Adipocyte (in vitro differentiated cells): Measurements from ENCODE around the gene CNN3.

ENCODE experiments used
- DNase-seq: peaks from one replicate; pipeline ENCODE4 v3.0.0-alpha.2; 2015; ENCODE audit warnings: low read depth
- H3K27me3 ChIP-seq: replicated peaks from 2 replicates; pipeline ENCODE4 v1.7.0; 2013; ENCODE audit warnings: mild to moderate bottlenecking, low read length, moderate library complexity; ENCODE audit not compliant: control insufficient read depth, insufficient read depth
- H3K36me3 ChIP-seq: 2 replicates; pipeline ENCODE4 v1.7.0; 2013; ENCODE audit warnings: low read length, mild to moderate bottlenecking, moderate library complexity; ENCODE audit not compliant: control insufficient read depth, insufficient read depth, severe bottlenecking
- H3K4me1 ChIP-seq: 2 replicates; pipeline ENCODE4 v1.7.0; 2013; ENCODE audit warnings: mild to moderate bottlenecking, low read length, moderate library complexity; ENCODE audit not compliant: control insufficient read depth, insufficient read depth
- H3K4me3 ChIP-seq: 2 replicates; pipeline ENCODE4 v1.7.0; 2013; ENCODE audit warnings: mild to moderate bottlenecking, low read length, moderate library complexity
- H3K9ac ChIP-seq: 2 replicates; pipeline ENCODE4 v1.7.0; 2013; ENCODE audit warnings: mild to moderate bottlenecking, low read length, moderate library complexity
- H3K9me3 ChIP-seq: 2 replicates; pipeline ENCODE4 v1.7.0; 2013; ENCODE audit warnings: mild to moderate bottlenecking, low read length, moderate library complexity; ENCODE audit not compliant: control insufficient read depth

Gene CNN3

DNA sequence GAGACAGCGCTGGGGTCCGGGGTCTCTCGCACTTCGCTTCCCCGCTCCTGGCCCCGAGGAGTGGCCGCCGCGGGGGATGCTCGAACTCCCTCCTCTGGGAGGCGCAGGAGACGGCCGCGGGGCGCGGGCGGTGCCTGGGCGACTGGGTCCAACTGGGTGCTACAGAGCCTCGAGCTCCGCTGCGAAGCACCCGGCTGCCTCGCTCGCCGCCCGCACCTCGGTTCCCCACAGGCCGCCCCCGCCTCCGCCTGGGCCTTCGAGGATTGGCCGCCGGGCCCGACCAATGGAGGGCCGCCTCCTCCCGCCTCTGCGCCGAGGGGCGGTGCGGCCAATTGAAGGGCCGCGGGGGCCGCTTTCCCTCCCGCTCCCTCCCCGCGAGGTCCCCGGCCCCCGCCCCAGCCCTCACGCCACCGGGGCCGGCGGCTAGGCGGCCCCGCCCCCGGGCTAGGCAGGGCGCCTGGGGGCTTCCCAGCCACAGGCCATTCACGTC lies at the start of gene CNN3:
CNN3 (minus strand) TSS at position 196 of the 490 bp plus-strand sequence. CDS start 216 bp downstream, outside the sequence.
- Histone ChIP-seq H3K4me1 (peaks cover 48% of the 10 kb centered on the region), H3K4me3 (peak within 1 kb of the TSS; percentile 97), H3K9me3 (no peaks in the 10 kb centered on the region), H3K27me3 (no peaks in the 10 kb centered on the region), H3K36me3 (no peaks in the 10 kb centered on the region), H3K9ac (peak within 1 kb of the TSS; percentile 99)
- DNase-seq, result peak; percentile 98

DNA sequence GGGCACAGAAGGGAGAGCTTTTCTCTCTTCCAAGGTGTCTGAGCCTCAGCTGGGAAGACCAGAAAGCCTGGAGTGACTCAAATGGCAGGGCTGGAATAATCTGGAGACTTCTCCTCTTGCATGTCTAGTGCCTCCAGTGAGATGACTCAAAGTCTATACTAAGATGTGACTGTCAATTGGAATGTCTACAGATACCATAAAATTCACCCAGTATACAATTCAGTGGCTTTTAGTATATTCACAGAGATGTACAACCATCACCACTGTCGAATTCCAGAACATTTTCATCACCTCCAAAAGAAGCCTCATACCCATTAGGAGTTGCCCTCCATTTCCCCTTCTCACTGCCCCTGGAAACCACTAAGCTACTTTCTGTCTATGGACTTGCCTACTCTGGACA lies 47.9 kb upstream of the CNN3 start:
- Histone ChIP-seq H3K36me3 (no peaks in the 10 kb centered on the region), H3K4me3 (peak overlapping the region; percentile 44), H3K27me3 (no peaks in the 10 kb centered on the region), H3K4me1 (peaks cover 46% of the 10 kb centered on the region), H3K9ac (peak overlapping the region; percentile 78), H3K9me3 (no peaks in the 10 kb centered on the region)
- peak; percentile 59 for DNase-seq

DNA sequence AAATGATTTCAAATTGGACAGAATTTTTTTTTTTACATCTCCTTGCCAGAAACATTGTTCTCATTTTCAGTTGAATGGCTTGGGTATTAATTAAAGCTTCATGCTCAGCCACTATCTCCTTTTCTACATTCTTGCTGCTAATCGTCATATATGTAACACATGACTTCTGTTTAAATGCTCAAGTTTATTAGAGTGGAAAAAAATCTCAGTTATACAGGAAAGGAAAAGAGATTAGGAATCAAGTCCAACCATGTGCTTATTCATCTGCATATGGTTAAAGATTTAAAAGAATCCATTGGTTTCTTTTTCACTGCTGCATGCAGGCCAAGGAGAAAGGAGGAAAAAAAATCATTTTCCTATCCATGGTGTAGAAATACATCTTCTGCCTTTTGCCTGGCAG lies 47.3 kb upstream of the CNN3 start:
- peaks cover 46% of the 10 kb centered on the region for H3K4me1 ChIP-seq
- H3K36me3 ChIP-seq, result no peaks in the 10 kb centered on the region
- H3K9ac ChIP-seq, result peak overlapping the region; percentile 78
- no peaks in the 10 kb centered on the region for H3K9me3 ChIP-seq
- DNase-seq, result peak; percentile 57
- H3K4me3 ChIP-seq, result peak overlapping the region; percentile 44
- no peaks in the 10 kb centered on the region for H3K27me3 ChIP-seq

DNA sequence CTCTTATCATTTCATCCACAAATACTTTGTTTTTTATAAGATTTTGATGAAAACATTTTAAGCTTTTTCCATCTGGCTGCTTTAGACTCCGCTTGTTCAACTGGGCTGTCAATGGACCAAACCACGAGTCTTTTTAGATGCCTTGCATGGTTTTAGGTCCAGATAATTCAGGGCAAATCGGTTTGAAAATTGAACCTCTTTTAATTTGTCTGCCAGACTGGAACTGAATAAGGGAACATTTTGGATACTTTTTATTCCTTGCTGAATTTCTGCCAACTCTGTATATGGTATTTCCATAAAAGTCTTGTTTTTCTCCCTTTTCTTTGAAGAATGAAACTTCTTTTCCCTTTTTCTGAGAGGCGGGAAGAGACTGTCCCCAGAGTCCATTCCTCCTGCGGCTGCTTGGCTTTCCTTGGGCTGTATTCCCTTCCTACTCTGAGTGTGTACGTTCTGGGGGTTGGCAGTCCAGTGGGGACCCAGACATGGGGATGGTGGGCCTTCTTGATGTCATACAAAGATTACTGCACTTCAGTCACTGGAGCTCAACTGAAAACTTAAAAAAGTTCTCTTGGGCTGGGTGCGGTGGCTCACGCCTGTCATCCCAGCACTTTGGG lies 46.5 kb upstream of the CNN3 start:
- H3K4me1 ChIP-seq, result peaks cover 46% of the 10 kb centered on the region
- no peaks in the 10 kb centered on the region for H3K27me3 ChIP-seq
- H3K9me3 ChIP-seq, result no peaks in the 10 kb centered on the region
- no peaks in the 10 kb centered on the region for H3K36me3 ChIP-seq
- no peak for DNase-seq
- H3K9ac ChIP-seq, result peak overlapping the region; percentile 78
- peak overlapping the region; percentile 59 for H3K4me3 ChIP-seq

DNA sequence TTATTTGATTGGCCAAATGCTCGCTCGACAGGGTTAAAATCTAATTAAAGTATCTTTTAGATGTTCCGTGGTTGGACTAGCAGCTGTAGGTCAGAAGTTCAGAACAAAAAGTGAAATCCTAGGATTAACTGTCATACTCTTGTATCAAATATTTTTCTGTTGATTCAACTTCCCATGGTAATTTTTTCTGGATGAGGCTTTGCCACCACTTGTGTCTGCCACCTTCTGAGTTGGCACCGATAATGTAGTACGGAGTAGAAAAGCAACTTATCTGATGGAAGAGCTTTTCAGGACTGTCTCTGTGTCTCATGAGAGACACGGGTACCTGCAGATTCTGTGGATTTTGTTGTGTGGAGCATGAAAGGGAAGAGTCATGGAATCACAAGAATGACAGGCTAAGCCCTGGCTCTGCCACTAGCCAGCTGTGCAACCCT lies 44.6 kb upstream of the CNN3 start:
- Histone ChIP-seq H3K9ac (peak overlapping the region; percentile 67), H3K9me3 (no peaks in the 10 kb centered on the region), H3K27me3 (no peaks in the 10 kb centered on the region), H3K36me3 (no peaks in the 10 kb centered on the region), H3K4me1 (peaks cover 46% of the 10 kb centered on the region), H3K4me3 (no peak overlapping the region)
- peak; percentile 70 for DNase-seq

DNA sequence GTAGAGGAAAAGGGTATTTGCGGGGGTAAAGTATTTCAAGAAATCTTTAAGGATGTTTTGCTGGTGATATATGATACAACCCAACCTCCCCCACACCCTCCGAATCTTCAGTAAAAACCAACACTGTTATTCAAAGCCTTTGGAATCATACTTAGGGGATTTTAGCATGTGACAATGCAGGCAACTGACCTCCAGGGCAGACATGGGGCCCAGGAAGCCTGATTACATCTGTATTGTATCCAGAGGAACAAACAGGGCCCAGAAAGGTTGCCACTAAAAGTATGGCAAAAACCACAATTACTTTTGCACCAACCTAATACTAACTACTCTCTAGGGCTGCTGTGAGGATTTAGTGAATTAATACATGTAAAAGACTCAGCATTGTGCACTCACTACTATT lies 43.9 kb upstream of the CNN3 start:
- Histone ChIP-seq H3K27me3 (no peaks in the 10 kb centered on the region), H3K4me1 (peaks cover 46% of the 10 kb centered on the region), H3K36me3 (no peaks in the 10 kb centered on the region), H3K4me3 (no peak overlapping the region), H3K9ac (peak overlapping the region; percentile 67), H3K9me3 (no peaks in the 10 kb centered on the region)
- peak; percentile 50 for DNase-seq

DNA sequence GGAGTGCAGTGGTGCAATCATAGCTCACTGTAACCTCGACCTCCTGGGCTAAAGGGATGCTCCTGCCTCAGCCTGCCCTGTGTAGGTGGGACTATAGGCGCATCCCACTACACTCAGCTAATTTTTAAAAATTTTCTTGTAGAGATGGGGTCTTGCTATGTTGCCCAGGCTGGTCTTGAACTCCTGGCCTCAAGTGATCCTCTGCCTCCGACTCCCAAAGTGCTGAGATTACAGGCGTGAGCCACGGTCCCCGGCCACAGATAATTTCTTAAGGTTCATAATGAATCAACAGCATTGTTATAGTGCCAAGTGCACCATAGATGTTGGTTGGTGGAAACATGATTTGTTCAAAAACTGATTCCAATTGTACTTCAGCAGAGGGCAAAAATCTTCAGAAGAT lies 42.2 kb upstream of the CNN3 start:
- no peak for DNase-seq
- Histone ChIP-seq H3K27me3 (no peaks in the 10 kb centered on the region), H3K4me1 (peaks cover 32% of the 10 kb centered on the region), H3K36me3 (no peaks in the 10 kb centered on the region), H3K4me3 (no peak overlapping the region), H3K9ac (no peak overlapping the region), H3K9me3 (no peaks in the 10 kb centered on the region)

DNA sequence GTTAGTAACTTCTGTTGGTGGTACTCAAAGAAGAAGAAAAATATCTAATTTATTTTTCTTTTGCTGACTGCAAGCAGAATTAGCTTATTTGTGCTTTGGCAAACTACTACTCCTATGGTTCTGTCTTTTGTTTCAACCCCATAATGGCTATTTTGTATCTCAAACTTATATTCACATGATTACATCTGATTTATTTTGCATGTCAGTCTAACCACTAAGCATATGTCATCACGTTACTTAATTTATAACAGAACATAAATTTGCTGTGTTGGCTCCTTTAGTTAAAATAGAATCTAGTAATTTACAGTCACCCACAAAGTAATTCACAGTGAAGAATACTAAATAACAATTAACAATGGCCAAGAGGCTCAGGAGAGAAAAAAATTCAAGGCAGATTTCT lies 39.1 kb upstream of the CNN3 start:
- no peak overlapping the region for H3K4me3 ChIP-seq
- no peaks in the 10 kb centered on the region for H3K36me3 ChIP-seq
- H3K27me3 ChIP-seq, result no peaks in the 10 kb centered on the region
- no peaks in the 10 kb centered on the region for H3K9me3 ChIP-seq
- peaks cover 25% of the 10 kb centered on the region for H3K4me1 ChIP-seq
- no peak for DNase-seq
- H3K9ac ChIP-seq, result no peak overlapping the region

DNA sequence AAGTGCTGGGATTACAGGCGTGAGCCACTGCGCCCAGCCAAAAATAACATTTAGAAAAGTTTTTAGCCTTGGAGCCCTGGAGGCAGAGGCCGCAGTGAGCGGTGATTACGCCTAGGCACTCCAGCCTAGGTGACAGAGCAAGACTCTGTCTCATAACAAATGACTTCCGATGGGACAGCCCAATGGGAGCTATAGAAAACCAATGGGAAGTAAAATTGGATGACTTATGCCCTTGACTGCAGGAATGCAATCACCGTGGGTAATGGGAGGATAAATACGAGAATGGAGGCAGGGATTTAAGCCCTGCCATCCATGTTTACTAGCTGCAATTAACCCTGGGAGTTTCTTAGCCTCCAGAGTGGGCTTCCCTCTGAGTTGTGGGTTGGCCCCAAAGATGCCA lies 37.0 kb upstream of the CNN3 start:
- no peak for DNase-seq
- no peak overlapping the region for H3K9ac ChIP-seq
- no peaks in the 10 kb centered on the region for H3K9me3 ChIP-seq

DNA sequence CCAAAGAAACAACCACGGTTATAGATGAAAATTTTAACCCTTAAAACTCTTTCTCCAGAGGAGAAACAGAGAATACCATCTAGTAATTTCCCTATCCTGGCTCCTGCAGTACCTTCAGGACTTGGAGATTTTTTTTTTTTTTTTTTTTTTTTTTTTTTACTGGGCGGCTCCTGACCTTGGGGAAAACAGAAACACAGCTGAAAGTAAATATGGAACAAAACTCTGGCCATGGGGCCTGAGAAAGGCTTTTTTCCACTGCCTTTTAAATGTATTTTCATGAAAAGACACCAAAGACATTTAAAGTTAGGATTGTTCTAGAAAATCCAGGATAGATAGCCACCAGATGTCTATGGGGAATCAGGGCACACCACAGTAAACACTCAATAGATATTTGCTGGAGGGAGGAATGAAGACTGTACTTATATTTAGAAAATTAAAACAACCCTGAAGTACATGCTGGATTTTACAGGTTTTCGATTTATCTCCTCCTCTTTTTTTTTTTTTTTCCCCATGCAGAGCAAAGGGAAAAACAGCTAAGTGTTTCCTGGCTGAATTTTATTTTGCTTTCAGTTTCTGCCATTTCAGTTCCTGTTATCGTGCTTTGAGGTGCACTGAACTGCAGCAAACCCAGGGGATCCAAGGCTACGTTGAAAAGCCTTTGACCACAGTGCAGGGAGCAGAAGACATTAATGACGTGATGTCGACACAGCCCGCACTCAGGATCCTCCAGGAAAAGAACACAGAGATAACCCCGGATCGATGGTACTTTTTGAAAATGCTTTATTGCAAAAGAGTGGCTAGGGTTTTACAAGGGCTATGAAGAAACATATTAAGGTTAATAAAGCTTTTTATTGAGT lies 35.7 kb upstream of the CNN3 start:
- Histone ChIP-seq H3K27me3 (no peaks in the 10 kb centered on the region), H3K4me1 (peaks cover 22% of the 10 kb centered on the region), H3K9ac (peak overlapping the region; percentile 87), H3K9me3 (no peaks in the 10 kb centered on the region), H3K36me3 (no peaks in the 10 kb centered on the region), H3K4me3 (peak overlapping the region; percentile 79)
- peak; percentile 58 for DNase-seq

More for the DNA sequence above, 37.0 kb upstream of the CNN3 start:
- peaks cover 22% of the 10 kb centered on the region for H3K4me1 ChIP-seq
- no peaks in the 10 kb centered on the region for H3K36me3 ChIP-seq
- H3K27me3 ChIP-seq, result no peaks in the 10 kb centered on the region
- no peak overlapping the region for H3K4me3 ChIP-seq

DNA sequence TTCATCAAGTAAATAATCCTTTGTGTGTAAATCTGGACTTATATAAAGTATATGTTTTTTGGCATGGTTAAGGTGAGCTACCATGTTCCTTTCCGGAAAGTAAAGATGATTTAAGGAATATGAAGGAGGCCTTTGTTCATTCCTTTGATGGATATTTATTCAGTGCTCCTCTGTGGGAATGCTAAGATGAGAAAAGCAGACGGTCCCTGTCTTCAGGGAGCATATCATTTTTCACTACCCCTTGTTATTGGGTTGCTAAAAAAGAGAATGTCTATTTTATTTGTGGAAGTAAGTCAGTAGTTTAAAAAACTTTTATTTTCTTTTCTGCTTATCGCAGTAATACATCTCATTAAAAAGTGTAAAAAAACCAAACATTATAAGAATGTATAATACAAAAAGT lies 35.1 kb upstream of the CNN3 start:
- Histone ChIP-seq H3K27me3 (no peaks in the 10 kb centered on the region), H3K4me1 (peaks cover 22% of the 10 kb centered on the region), H3K9ac (peak overlapping the region; percentile 87), H3K36me3 (no peaks in the 10 kb centered on the region), H3K9me3 (no peaks in the 10 kb centered on the region), H3K4me3 (peak overlapping the region; percentile 79)
- DNase-seq, result no peak
